Measurements from ENCODE around the gene SGO1. TPM values are rescaled to one million over a fixed set of nuclear protein-coding genes. Genes with fewer than 3 reads are reported as not detected.

SGO1 gene
- total and polyA plus RNA-seq, 3 experiments from 2014 or later: 0.86 to 19.4 (median 15.6) TPM

- ChIA-PET POLR2A (no interaction called here), CTCF (no interaction called here)
- Histone ChIP-seq H3K36me3 (ENCODE audit: insufficient read depth, low read length) (peaks cover 47% of the 10 kb centered on the region), H3K27me3 (ENCODE audit: insufficient read depth, low read length, poor library complexity, severe bottlenecking) (no peaks in the 10 kb centered on the region), H3K4me1 (ENCODE audit: insufficient read depth, low read length) (no peaks in the 10 kb centered on the region), H3K4me3 (ENCODE audit: low read length) (no peak overlapping the region), H3K27ac (ENCODE audit: low read depth, low read length) (no peak overlapping the region), H3K9me3 (ENCODE audit: low read length) (no peaks in the 10 kb centered on the region)
- Mint-ChIP-seq H3K4me3 (no peak overlapping the region), H3K9me3 (no peaks in the 10 kb centered on the region), H3K4me1 (peaks cover 0 to 4% (median 0%) of the 10 kb centered on the region in 3 donors), H3K36me3 (peaks cover 29 to 87% (median 47%) of the 10 kb centered on the region in 3 donors), H3K27ac (peak overlapping the region in 5 of 8 donors; percentile 1 to 23 (median 13)), H3K27me3 (no peaks in the 10 kb centered on the region)
- DNase-seq: no peak
These were observed 62.8 kb downstream of the SGO1 start for GRCh38 chr3:20123131-20123652.

- Mint-ChIP-seq H3K9me3 (no peaks in the 10 kb centered on the region), H3K4me3 (no peak overlapping the region), H3K27me3 (no peaks in the 10 kb centered on the region), H3K27ac (no peak overlapping the region), H3K36me3 (peaks cover 18 to 84% (median 47%) of the 10 kb centered on the region in 3 donors), H3K4me1 (peaks cover 0 to 9% (median 6%) of the 10 kb centered on the region in 3 donors)
- no peak overlapping the region for H3K27ac ChIP-seq (ENCODE audit: low read depth, low read length)
- ChIA-PET POLR2A (interaction anchor here (0.6 kb wide), 1 partner anchor 116 kb away, joined by 4 read pairs; no protein-coding TSS in a partner anchor), CTCF (interaction anchor here (0.6 to 1.3 kb wide), 2 partner anchors 11 to 38 kb away, joined by 3 read pairs; no protein-coding TSS in a partner anchor)
- H3K4me1 ChIP-seq (ENCODE audit: insufficient read depth, low read length): no peaks in the 10 kb centered on the region
- H3K9me3 ChIP-seq (ENCODE audit: low read length): no peaks in the 10 kb centered on the region
- no peak for DNase-seq
- H3K4me3 ChIP-seq (ENCODE audit: low read length): no peak overlapping the region
- H3K36me3 ChIP-seq (ENCODE audit: insufficient read depth, low read length): peaks cover 38% of the 10 kb centered on the region
- no peaks in the 10 kb centered on the region for H3K27me3 ChIP-seq (ENCODE audit: insufficient read depth, low read length, poor library complexity, severe bottlenecking)
These were observed 64.9 kb downstream of the SGO1 start for GRCh38 chr3:20121088-20121487.

Other genes starting within 250 kb of the SGO1 start
- 10 to 100 TPM; 68.6 to 75.3 TPM for gene RAB5A, start 239.1 kb downstream of the SGO1 start, total RNA-seq
- 46.4 TPM for gene RAB5A, start 239.1 kb downstream of the SGO1 start, polyA plus RNA-seq
- gene PP2D1, start 173.9 kb downstream of the SGO1 start, total RNA-seq: not detected
- gene PP2D1, start 173.9 kb downstream of the SGO1 start, polyA plus RNA-seq: 0.46 TPM
- gene KAT2B, start 145.8 kb downstream of the SGO1 start, total RNA-seq: 10 to 100 TPM; 48.7 to 48.8 TPM
- 5.8 TPM for gene KAT2B, start 145.8 kb downstream of the SGO1 start, polyA plus RNA-seq